Parietal lobe (tissue), 2 donors: Measurements from ENCODE around the gene YES1. TPM values are rescaled to one million over a fixed set of nuclear protein-coding genes. Genes with fewer than 3 reads are reported as not detected.

ENCODE experiments used
- small RNA-seq: library from RNA; depleted of rRNA; stranded (forward); fragments of <200 nt; gene quantifications from one replicate; pipeline ENCODE3, GENCODE V24; 2014; ENCODE audit warnings: low replicate concordance
- total RNA-seq: library from RNA; depleted of rRNA; stranded (reverse); fragments of >200 nt; gene quantifications from one replicate; pipeline ENCODE4 v1.2.3, GENCODE V29; 2014

The YES1 gene
- total RNA-seq, result 41.6 TPM

DNA sequence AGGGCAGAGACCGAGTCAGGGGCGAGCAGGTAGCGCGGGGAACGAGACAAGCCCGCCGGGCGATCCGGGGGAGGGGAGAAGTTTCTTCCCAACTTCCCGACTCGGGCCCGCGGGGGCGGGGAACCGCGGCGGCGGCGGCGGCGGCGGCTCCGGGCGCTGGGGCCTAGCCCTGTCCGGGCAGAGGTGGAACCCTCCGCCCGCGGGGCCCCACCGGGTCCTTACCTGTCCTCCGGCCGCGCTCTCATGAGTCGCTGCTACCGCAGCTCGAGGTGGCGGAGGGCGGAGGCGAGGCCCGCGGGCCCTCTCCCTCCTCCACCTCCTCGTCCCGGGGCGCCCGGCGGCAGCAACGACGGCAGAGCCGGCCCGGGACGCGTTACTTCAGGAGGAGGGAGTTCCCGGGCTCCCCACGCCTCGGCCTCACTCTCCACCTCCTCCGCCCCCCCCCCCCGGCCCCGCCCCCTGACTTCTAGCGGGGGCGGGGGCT lies at the start of gene YES1:
Gene YES1 (minus strand): TSS at position 351 of the 484 bp plus-strand sequence. CDS start 55,415 bp downstream, outside the sequence.

DNA sequence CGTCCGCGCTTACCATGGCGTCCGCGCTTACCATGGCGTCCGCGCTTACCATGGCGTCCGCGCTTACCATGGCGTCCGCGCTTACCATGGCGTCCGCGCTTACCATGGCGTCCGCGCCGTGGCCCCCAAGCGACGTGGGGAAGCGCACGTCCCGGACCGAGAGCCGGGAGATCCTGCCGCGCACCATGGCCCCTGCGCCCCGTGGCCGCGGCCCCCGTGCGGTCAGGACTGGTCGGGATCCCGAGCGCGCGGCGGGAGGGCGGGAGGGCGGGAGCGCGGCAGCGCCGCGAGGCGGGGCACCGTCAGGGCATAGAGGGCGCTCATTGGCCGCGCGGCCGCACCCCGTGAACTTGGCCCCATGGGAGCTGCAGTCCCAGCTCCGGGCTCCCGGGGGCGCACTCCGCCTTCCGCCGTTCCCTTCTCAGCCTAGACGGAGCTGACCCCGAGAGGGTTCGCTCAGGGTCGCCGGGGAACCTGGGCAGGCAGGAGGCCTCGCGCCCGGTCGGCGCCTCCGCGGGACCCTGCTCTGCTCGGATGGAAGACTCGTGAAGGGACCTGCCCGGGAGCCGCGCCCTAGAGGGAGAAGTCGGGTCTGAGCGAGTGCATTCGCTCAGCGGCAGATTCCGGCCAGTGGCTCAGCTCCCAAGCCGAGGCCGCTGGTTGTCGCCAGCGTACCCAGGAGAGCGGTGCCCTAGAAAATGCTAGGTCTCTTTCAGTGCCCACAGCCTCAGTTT lies 99.5 kb downstream of the YES1 start, which contains the start of gene ENOSF1:
Gene ENOSF1 (minus strand): TSS at position 230 of the 734 bp plus-strand sequence. CDS start 43 bp downstream, at position 187.

Small RNA genes lying within 50 kb of the gene (small RNA-seq; reads per million reads assigned to genes)
- gene BOLA2P1, result not detected
- not detected for gene RNU1-109P

Other genes starting within 250 kb of the YES1 start
- gene CETN1, start 231.9 kb downstream of the YES1 start, total RNA-seq, result not detected
- 0.94 TPM for gene CLUL1, start 215.3 kb downstream of the YES1 start, total RNA-seq
- gene TYMS, start 154.6 kb downstream of the YES1 start, total RNA-seq, result 7.5 TPM
- gene ENOSF1, start 99.6 kb downstream of the YES1 start, total RNA-seq, result 5.9 TPM
- gene ADCYAP1, start 92.6 kb upstream of the YES1 start, total RNA-seq, result 3.1 TPM